HCT116 (cell line): ENCODE results near the gene FHIT. TPM values are rescaled to one million over a fixed set of nuclear protein-coding genes. Genes with fewer than 3 reads are reported as not detected.

Source experiments
- ATAC-seq: fragments of 200-7000 bp; cut with Tn5 transposase; 2 replicates; pipeline ENCODE4 v1.9.1; 2020; ENCODE audit warnings: mild to moderate bottlenecking, moderate library complexity
- BruUV-seq: library from RNA; stranded (reverse); fragments of 400-500 nt; replicated peaks from 2 replicates; lab custom pipeline; 2021; lab: Mats Ljungman, UMichigan
- CTCF ChIA-PET: fragments of 300-600 bp; sonication (Branson Sonifier 250); formaldehyde crosslinking; loops from one replicate; lab custom pipeline; 2021; ENCODE audit warnings: antibody characterized with exemption; lab: Charles Lee
- POLR2A ChIA-PET: fragments of 300-600, 350-600 bp; sonication (Branson Sonifier 250); formaldehyde crosslinking; loops from one replicate; lab custom pipeline; 2021; ENCODE audit warnings: antibody characterized with exemption; lab: Charles Lee
- RAD21 ChIA-PET, 2 experiments: fragments of 300-600 bp; sonication (Branson Sonifier 250); formaldehyde crosslinking; loops; one replicate each; lab custom pipeline; 2023; ENCODE audit warnings: low total read pairs in 2 of 2; ENCODE audit not compliant: uncharacterized antibody in 2 of 2, unreplicated experiment in 2 of 2, low non-redundant PET in 1 of 2; lab: Charles Lee
- DNase-seq: peaks from one replicate; pipeline ENCODE4 v3.0.0-alpha.2; 2010; ENCODE audit warnings: low read depth, low spot score
- H2AFZ ChIP-seq: fragments of 200-600 bp; shearing (Covaris generic), sonication (generic); 2 replicates; pipeline ENCODE4 v1.6.1; 2017; ENCODE audit warnings: low read depth, mixed run types, mixed read lengths, antibody characterized with exemption, low read length; ENCODE audit not compliant: poor library complexity, severe bottlenecking
- H3K27ac ChIP-seq: 2 replicates; pipeline ENCODE4 v1.5.1; 2012; ENCODE audit warnings: low read depth, low read length
- H3K27me3 ChIP-seq: fragments of 200-600 bp; sonication (generic); 2 replicates; pipeline ENCODE4 v1.6.1; 2016; ENCODE audit warnings: mixed run types, low read length, mixed read lengths; ENCODE audit not compliant: insufficient read depth
- H3K36me3 ChIP-seq, 2 experiments: fragments of 200-500 bp in 1 of 2; fragments of 200-600 bp in 1 of 2; sonication (Bioruptor generic) in 1 of 2; sonication (generic) in 1 of 2; 2 replicates each; pipeline versions ENCODE4 v1.5.1 to v1.6.1; 2014 to 2016; ENCODE audit warnings: low read length in 2 of 2, inconsistent platforms in 1 of 2, mixed read lengths in 1 of 2, mixed run types in 1 of 2; ENCODE audit not compliant: insufficient read depth in 2 of 2, control insufficient read depth in 1 of 2
- H3K4me1 ChIP-seq, 2 experiments: fragments of 200-600 bp in 1 of 2; sonication (generic) in 1 of 2; 2 replicates each; pipeline versions ENCODE4 v1.5.1 to v1.6.1; 2012 to 2017; ENCODE audit warnings: low read length in 2 of 2, inconsistent platforms in 1 of 2, mild to moderate bottlenecking in 1 of 2, mixed read lengths in 1 of 2, mixed run types in 1 of 2, moderate library complexity in 1 of 2; ENCODE audit not compliant: insufficient read depth in 2 of 2, control insufficient read depth in 1 of 2
- H3K4me2 ChIP-seq: fragments of 200-600 bp; sonication (generic); 2 replicates; pipeline ENCODE4 v1.6.1; 2017; ENCODE audit warnings: mixed run types, low read length, mixed read lengths
- H3K4me3 ChIP-seq, 2 experiments: fragments of 200-600 bp in 1 of 2; sonication (generic) in 1 of 2; replicated peaks in 1 of 2; 2 replicates each; pipeline ENCODE4 v1.5.1; 2011 to 2016; ENCODE audit warnings: low read length in 2 of 2, control low read depth in 1 of 2, low read depth in 1 of 2, mild to moderate bottlenecking in 1 of 2, mixed read lengths in 1 of 2, mixed run types in 1 of 2
- H3K79me2 ChIP-seq: fragments of 200-600 bp; sonication (generic); 2 replicates; pipeline ENCODE4 v1.6.1; 2017; ENCODE audit warnings: mild to moderate bottlenecking, mixed run types, low read length, moderate library complexity, mixed read lengths; ENCODE audit not compliant: insufficient read depth
- H3K9ac ChIP-seq: fragments of 200-600 bp; sonication (generic); 2 replicates; pipeline ENCODE4 v1.6.1; 2016; ENCODE audit warnings: low read length, mixed read lengths
- H3K9me2 ChIP-seq: fragments of 200-600 bp; sonication (generic), shearing (Covaris generic); 2 replicates; pipeline ENCODE4 v1.6.1; 2017; ENCODE audit warnings: mixed run types, mild to moderate bottlenecking, moderate library complexity; ENCODE audit not compliant: insufficient read depth
- H3K9me3 ChIP-seq, 2 experiments: fragments of 200-500 bp in 1 of 2; fragments of 200-600 bp in 1 of 2; sonication (Bioruptor generic) in 1 of 2; sonication (generic) in 1 of 2; 2 replicates each; pipeline ENCODE4 v1.6.1; 2014 to 2017; ENCODE audit warnings: low read length in 2 of 2, mixed read lengths in 2 of 2, inconsistent platforms in 1 of 2, low read depth in 1 of 2, mild to moderate bottlenecking in 1 of 2, mixed run types in 1 of 2, moderate library complexity in 1 of 2; ENCODE audit not compliant: control insufficient read depth in 1 of 2, insufficient read depth in 1 of 2
- H4K20me1 ChIP-seq: fragments of 200-600 bp; sonication (generic), shearing (Covaris generic); 2 replicates; pipeline ENCODE4 v1.6.1; 2017; ENCODE audit warnings: mixed run types, mild to moderate bottlenecking, moderate library complexity; ENCODE audit not compliant: insufficient read depth
- CEBPB ChIP-seq: IDR thresholded peaks from 2 replicates; pipeline ENCODE4 v1.6.1; 2012; ENCODE audit warnings: low read depth
- EGR1 ChIP-seq: IDR thresholded peaks from 2 replicates; pipeline ENCODE4 v1.6.1; 2012; ENCODE audit warnings: low read depth
- ELF1 ChIP-seq: IDR thresholded peaks from 2 replicates; pipeline ENCODE4 v1.6.1; 2012; ENCODE audit warnings: low read depth, borderline replicate concordance
- EZH2phosphoT487 ChIP-seq: fragments of 200-600 bp; IDR thresholded peaks from 2 replicates; pipeline ENCODE4 v1.6.1; 2018; ENCODE audit warnings: antibody characterized with exemption, borderline replicate concordance
- JUND ChIP-seq: IDR thresholded peaks from 2 replicates; pipeline ENCODE4 v1.6.1; 2012
- POLR2A ChIP-seq: IDR thresholded peaks from 2 replicates; pipeline ENCODE4 v1.7.0; 2011; ENCODE audit warnings: borderline replicate concordance; ENCODE audit not compliant: insufficient read depth, insufficient read length; ENCODE audit errors: extremely low read depth
- RAD21 ChIP-seq: IDR thresholded peaks from 2 replicates; pipeline ENCODE4 v1.6.1; 2012; ENCODE audit warnings: low read depth, mild to moderate bottlenecking
- SIN3A ChIP-seq: IDR thresholded peaks from 2 replicates; pipeline ENCODE4 v1.6.1; 2012; ENCODE audit warnings: low read depth
- SRF ChIP-seq: IDR thresholded peaks from 2 replicates; pipeline ENCODE4 v1.6.1; 2012; ENCODE audit warnings: low read depth
- TCF7L2 ChIP-seq: IDR thresholded peaks from 2 replicates; pipeline ENCODE4 v1.7.0; 2011; ENCODE audit warnings: borderline replicate concordance, inconsistent platforms; ENCODE audit not compliant: insufficient read depth, insufficient read length; ENCODE audit errors: extremely low read depth
- YY1 ChIP-seq: IDR thresholded peaks from 2 replicates; pipeline ENCODE4 v1.6.1; 2011; ENCODE audit warnings: low read length, low read depth, moderate library complexity, mild to moderate bottlenecking; ENCODE audit not compliant: insufficient replicate concordance; ENCODE audit errors: extremely low read depth
- ZBTB33 ChIP-seq: IDR thresholded peaks from 2 replicates; pipeline ENCODE4 v1.6.1; 2011; ENCODE audit warnings: mild to moderate bottlenecking, low read length, moderate library complexity; ENCODE audit not compliant: insufficient replicate concordance; ENCODE audit errors: extremely low read depth
- ZFX ChIP-seq: fragments of 450-650 bp; IDR thresholded peaks from 2 replicates; pipeline ENCODE4 v1.6.1; 2017
- ZNF274 ChIP-seq: fragments of 200-500 bp; sonication (Bioruptor generic); IDR thresholded peaks from 2 replicates; pipeline ENCODE4 v1.6.1; 2014; ENCODE audit warnings: mild to moderate bottlenecking, low read depth, low read length, inconsistent platforms
- intact Hi-C: fragments of 100-400 bp; cut with micrococcal nuclease; formaldehyde crosslinking; loops from 2 replicates; pipeline ENCODE4 v1.10.0; 2022
- total RNA-seq: library from RNA; stranded (reverse); gene quantifications from one replicate; pipeline ENCODE4 v1.2.1, GENCODE V29; 2021; ENCODE audit not compliant: unreplicated experiment
- TF ChIP-seq, protein P1 (sequence below), 3 experiments: fragments of 200-600 bp in 1 of 3; sonication (generic) in 1 of 3; IDR thresholded peaks in 2 of 3; conservative IDR thresholded peaks in 1 of 3; 2 replicates each; pipeline ENCODE4 v1.5.1; 2012 to 2017; ENCODE audit warnings: low read depth in 2 of 3, low read length in 2 of 3, antibody characterized with exemption in 1 of 3, borderline replicate concordance in 1 of 3, control low read depth in 1 of 3, mild to moderate bottlenecking in 1 of 3, mixed read lengths in 1 of 3, mixed run types in 1 of 3, moderate library complexity in 1 of 3; ENCODE audit not compliant: insufficient read depth in 1 of 3

The FHIT gene
- total RNA-seq, 1 experiment from 2014 or later = 20.1 TPM

DNA sequence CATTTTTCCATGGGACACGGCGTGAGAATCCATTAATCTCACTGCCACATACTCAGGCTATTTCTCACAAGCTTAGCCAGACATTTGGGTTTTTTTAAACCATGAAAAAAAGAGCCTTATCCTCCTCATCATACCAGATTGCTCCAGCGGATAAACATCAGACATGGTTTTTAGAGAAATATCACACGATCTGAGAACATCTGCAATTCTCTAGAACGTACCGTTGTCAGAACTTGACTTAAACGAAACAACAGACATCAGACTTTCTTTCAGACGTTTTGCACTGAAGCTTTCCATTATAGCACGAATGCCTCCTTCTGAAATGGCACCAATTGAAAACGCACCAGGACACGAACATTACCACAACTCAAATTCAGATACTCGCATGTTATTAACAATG, 1457.3 kb downstream of the FHIT start:
- no peaks in the 10 kb centered on the region for H3K4me1 ChIP-seq
- H3K9me2 ChIP-seq = no peaks in the 10 kb centered on the region
- H3K27ac ChIP-seq = no peak overlapping the region
- no peak overlapping the region for H2AFZ ChIP-seq
- H3K9me3 ChIP-seq = no peaks in the 10 kb centered on the region
- no peak overlapping the region for H3K4me3 ChIP-seq
- H3K36me3 ChIP-seq = no peaks in the 10 kb centered on the region
- POLR2A ChIA-PET = no interaction called here
- RAD21 ChIA-PET = no interaction called here
- no peak overlapping the region for H3K4me2 ChIP-seq
- H4K20me1 ChIP-seq = no peaks in the 10 kb centered on the region
- no peak for ATAC-seq
- CTCF ChIA-PET = no interaction called here
- BruUV-seq = no TSS peak
- no peaks in the 10 kb centered on the region for H3K27me3 ChIP-seq
- no peaks in the 10 kb centered on the region for H3K79me2 ChIP-seq
- H3K9ac ChIP-seq = no peak overlapping the region
- TF ChIP-seq EZH2phosphoT487 (no peak), RAD21 (no peak), ZNF274 (no peak)
- TF ChIP-seq, all 23 proteins: peak for 0
- no peak for DNase-seq
- intact Hi-C loops = no loop called here

DNA sequence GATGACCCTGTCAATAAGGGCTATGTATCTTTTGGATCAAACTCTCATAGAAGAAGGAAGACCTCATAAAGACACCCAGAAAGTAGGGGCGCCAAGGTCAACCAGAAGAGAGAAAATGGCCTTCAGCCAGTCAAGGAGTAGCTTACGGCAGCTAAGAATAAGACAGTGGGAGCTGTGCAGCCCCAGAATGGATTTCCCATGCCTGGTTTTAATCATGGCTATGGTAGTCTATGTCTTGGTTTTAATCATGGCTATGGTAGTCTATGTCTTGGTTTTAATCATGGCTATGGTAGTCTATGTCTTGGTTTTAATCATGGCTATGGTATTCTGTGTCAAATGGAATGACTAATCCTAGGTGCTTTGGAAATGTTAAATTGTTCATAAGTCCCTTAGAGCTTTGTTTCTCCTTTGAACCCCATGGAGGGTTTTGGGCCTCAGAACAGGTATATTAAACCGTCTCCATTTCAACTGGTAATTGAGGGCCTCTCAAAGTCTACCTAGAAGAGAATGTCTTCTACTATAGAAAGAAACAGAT, 1459.4 kb downstream of the FHIT start:
- H3K4me1 ChIP-seq = no peaks in the 10 kb centered on the region
- POLR2A ChIA-PET = no interaction called here
- CTCF ChIA-PET = no interaction called here
- no peaks in the 10 kb centered on the region for H3K27me3 ChIP-seq
- no peak overlapping the region for H3K27ac ChIP-seq
- H3K9me3 ChIP-seq = no peaks in the 10 kb centered on the region
- H3K79me2 ChIP-seq = no peaks in the 10 kb centered on the region
- H4K20me1 ChIP-seq = no peaks in the 10 kb centered on the region
- intact Hi-C loops = no loop called here
- no peak overlapping the region for H3K9ac ChIP-seq
- BruUV-seq = no TSS peak
- H3K4me2 ChIP-seq = no peak overlapping the region
- RAD21 ChIA-PET = no interaction called here
- no peak overlapping the region for H3K4me3 ChIP-seq
- H3K9me2 ChIP-seq = no peaks in the 10 kb centered on the region
- no peak overlapping the region for H2AFZ ChIP-seq
- no peaks in the 10 kb centered on the region for H3K36me3 ChIP-seq
- no peak for DNase-seq
- no peak for ATAC-seq
- TF ChIP-seq JUND = no peak
- no peak for TF ChIP-seq TCF7L2
- no peak for TF ChIP-seq EGR1
- TF ChIP-seq CEBPB = no peak
- TF ChIP-seq, protein P1, sequence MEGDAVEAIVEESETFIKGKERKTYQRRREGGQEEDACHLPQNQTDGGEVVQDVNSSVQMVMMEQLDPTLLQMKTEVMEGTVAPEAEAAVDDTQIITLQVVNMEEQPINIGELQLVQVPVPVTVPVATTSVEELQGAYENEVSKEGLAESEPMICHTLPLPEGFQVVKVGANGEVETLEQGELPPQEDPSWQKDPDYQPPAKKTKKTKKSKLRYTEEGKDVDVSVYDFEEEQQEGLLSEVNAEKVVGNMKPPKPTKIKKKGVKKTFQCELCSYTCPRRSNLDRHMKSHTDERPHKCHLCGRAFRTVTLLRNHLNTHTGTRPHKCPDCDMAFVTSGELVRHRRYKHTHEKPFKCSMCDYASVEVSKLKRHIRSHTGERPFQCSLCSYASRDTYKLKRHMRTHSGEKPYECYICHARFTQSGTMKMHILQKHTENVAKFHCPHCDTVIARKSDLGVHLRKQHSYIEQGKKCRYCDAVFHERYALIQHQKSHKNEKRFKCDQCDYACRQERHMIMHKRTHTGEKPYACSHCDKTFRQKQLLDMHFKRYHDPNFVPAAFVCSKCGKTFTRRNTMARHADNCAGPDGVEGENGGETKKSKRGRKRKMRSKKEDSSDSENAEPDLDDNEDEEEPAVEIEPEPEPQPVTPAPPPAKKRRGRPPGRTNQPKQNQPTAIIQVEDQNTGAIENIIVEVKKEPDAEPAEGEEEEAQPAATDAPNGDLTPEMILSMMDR (IDR thresholded peaks at IDR 0.05 in 2 of 3, conservative IDR thresholded peaks at IDR 0.05 in 1 of 3; ENCODE audit: borderline replicate concordance in 1 of 3, insufficient read depth in 1 of 3, low read depth in 2 of 3, low read length in 2 of 3) = no peak
- TF ChIP-seq ZFX = no peak
- TF ChIP-seq POLR2A = no peak
- TF ChIP-seq ELF1 = no peak
- TF ChIP-seq ZNF274 = no peak
- no peak for TF ChIP-seq SIN3A
- TF ChIP-seq RAD21 = no peak
- TF ChIP-seq EZH2phosphoT487 = no peak
- no peak for TF ChIP-seq ZBTB33
- TF ChIP-seq YY1 = no peak
- no peak for TF ChIP-seq SRF
